ENCODE data around the gene OSBPL6. TPM values are rescaled to one million over a fixed set of nuclear protein-coding genes. Genes with fewer than 3 reads are reported as not detected.
A peak's percentile ranks its signal among the peaks of the same experiment; 100 is the strongest.
"Not testable (repeated sequence)": the region's sequence is repeated elsewhere in the genome, so short reads cannot be mapped to it uniquely, and the experiment has no call there.

Gene OSBPL6
- total RNA-seq, 2 donors from 2014 or later: 0.52 to 2.0 TPM

DNA sequence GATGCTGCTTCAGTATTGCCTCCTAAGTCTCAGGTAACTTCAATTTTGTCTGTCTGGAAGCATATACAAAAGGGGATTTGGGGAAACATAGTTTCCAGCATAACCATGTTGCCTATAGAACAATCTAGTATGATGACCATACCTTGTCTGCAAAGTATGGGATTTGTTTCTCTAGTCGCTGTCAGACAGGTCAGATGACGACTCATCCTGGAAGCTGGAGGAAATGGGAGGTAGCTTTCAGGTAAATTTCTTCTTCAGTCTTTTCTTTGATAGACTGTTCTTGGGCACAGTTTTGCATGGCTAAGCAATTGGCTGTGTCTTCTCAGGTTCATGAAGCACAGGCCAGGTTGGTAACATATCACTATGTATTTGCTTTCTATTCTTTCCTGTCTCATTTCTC, 2.8 kb upstream of the OSBPL6 start:
- no peak overlapping the region for H3K27ac Mint-ChIP-seq
- DNase-seq (ENCODE audit: low spot score in 2 of 2): no peak
- H3K9me3 Mint-ChIP-seq: no peaks in the 10 kb centered on the region
- H3K36me3 Mint-ChIP-seq: peaks cover 0 to 4% of the 10 kb centered on the region in 2 donors
- no peak for ATAC-seq

DNA sequence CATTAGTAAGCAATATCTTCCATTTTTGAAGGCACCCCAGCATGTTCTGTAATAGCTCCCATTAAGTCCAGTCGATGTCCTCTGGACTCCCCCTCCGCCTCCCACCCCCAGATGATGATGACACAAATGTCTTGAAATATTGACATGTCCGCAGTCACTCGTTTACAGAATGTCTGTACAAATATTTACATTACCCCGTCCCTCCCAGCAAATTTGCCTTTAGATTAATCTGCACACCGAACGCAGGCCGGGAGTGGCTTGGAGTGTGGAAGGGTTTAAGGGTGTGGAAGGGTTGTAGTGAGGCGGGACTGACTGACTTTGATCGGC, 853 bp upstream of the OSBPL6 start:
- H3K27ac Mint-ChIP-seq: no peak overlapping the region

DNA sequence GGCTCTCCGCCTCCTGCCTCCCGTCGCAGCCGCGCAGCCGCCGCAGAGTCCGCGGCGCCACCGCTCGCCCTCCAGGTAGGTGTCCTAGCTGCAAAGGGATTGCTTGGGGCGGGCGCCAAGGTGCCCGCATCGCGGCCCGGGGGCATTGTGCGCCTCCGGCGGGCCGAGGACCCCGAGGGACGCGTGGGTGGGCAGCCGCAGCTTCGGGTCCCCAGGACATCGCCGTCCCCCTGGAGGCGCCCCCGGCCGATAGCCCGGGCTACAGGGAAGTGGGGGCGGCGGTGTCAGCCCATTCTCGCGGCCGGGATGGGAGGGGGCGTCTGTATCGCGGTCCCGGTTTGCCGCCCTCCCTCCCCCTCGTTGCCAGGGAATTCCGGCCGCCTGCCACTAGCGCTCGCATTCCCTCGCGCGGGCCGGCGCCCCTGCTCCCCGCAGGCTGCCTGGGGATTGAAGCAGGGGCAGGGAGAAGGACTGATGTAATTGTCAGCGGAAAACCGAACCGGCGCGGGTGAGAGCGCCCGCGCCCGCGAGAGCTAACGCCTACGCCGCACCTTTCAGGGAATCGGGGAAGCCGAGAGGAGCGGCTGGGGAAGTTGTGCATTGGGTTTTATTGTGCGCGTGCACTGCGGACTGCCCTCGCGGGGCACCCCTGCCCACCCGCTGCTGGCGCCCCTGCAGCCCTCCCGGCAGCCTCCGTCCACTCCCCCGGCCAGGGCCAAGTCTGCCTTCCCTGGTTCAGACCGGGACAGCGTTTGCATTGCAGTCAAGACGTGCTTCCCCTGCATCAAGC, 483 bp downstream of the OSBPL6 start:
- Mint-ChIP-seq H3K9me3 (no peaks in the 10 kb centered on the region), H3K27ac (no peak overlapping the region), H3K36me3 (peaks cover 0 to 4% of the 10 kb centered on the region in 2 donors)
- ATAC-seq: peak; percentile 12 to 38
- peak in 1 of 2 donors; percentile 24 for DNase-seq (ENCODE audit: low spot score in 2 of 2)

More for the DNA sequence above, 853 bp upstream of the OSBPL6 start:
- DNase-seq (ENCODE audit: low spot score in 2 of 2) (no peak), ATAC-seq (no peak)
- peaks cover 0 to 4% of the 10 kb centered on the region in 2 donors for H3K36me3 Mint-ChIP-seq
- H3K9me3 Mint-ChIP-seq: no peaks in the 10 kb centered on the region

GRCh38 chr2:178195390-178196166, 1.3 kb downstream of the OSBPL6 start:
- Mint-ChIP-seq H3K36me3 (peaks cover 0 to 4% of the 10 kb centered on the region in 2 donors), H3K27ac (no peak overlapping the region), H3K9me3 (no peaks in the 10 kb centered on the region)
- ATAC-seq: no peak
- no peak for DNase-seq (ENCODE audit: low spot score in 2 of 2)

GRCh38 chr2:178197791-178198190, 3.5 kb downstream of the OSBPL6 start:
- DNase-seq (ENCODE audit: low spot score in 2 of 2) (no peak), ATAC-seq (no peak)
- H3K36me3 Mint-ChIP-seq: peaks cover 0 to 4% of the 10 kb centered on the region in 2 donors
- H3K27ac Mint-ChIP-seq: no peak overlapping the region
- H3K9me3 Mint-ChIP-seq: no peaks in the 10 kb centered on the region

DNA sequence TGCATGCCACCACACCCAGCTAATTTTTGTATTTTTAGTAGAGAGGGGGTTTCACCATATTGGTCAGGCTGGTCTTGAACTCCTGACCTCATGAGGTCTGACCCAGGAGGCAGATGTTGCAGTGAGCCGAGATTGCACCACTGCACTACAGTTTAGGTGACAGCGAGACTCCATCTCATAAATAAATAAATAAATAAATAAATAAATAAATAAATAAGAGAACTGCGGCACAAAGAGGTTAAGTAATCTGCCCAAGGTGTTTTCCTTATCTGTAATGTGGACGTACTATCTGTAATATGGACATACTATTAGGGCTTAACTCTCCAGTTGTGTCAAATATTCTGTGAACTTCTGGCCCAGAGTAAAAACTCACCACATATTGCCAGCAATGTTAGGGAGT, 4.1 kb downstream of the OSBPL6 start:
- not testable (repeated sequence) for H3K27ac Mint-ChIP-seq; DNase-seq (ENCODE audit: low spot score in 2 of 2); ATAC-seq; H3K9me3 Mint-ChIP-seq; H3K36me3 Mint-ChIP-seq

GRCh38 chr2:178199334-178199733, 5.0 kb downstream of the OSBPL6 start:
- no peak for DNase-seq (ENCODE audit: low spot score in 2 of 2)
- no peaks in the 10 kb centered on the region for H3K9me3 Mint-ChIP-seq
- ATAC-seq: no peak
- H3K27ac Mint-ChIP-seq: no peak overlapping the region
- no peaks in the 10 kb centered on the region for H3K36me3 Mint-ChIP-seq

- DNase-seq (ENCODE audit: low spot score in 2 of 2): no peak
- H3K27ac Mint-ChIP-seq: peak overlapping the region in 1 of 2 donors; percentile 47
- no peak for ATAC-seq
- no peaks in the 10 kb centered on the region for H3K36me3 Mint-ChIP-seq
- H3K9me3 Mint-ChIP-seq: no peaks in the 10 kb centered on the region
Observed at GRCh38 chr2:178200331-178200730, 6.0 kb downstream of the OSBPL6 start.

- H3K9me3 Mint-ChIP-seq: no peaks in the 10 kb centered on the region
- DNase-seq (ENCODE audit: low spot score in 2 of 2) (no peak), ATAC-seq (peak in 1 of 2 donors; percentile 77)
- H3K36me3 Mint-ChIP-seq: no peaks in the 10 kb centered on the region
- H3K27ac Mint-ChIP-seq: no peak overlapping the region
Observed at GRCh38 chr2:178202927-178203326, 8.6 kb downstream of the OSBPL6 start.

DNA sequence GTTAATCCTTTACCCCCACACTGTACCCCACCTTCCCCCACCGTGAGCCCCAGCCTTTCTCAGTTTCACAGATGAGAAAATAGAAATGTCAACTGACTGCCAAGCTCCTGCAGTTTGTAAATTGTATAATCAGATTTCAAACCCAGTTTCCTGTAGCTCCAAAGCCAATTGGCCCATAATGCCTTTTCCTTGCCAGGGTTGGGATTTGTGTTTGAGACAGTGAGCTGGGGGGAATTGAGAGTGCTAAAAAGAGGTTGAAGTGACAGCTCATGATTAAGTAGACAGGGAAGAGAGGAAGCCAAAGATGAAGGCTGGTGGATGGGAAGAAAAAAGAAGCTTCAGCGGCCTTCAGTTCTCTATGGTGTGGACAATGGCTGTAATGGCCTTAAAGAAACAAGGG, 10.7 kb downstream of the OSBPL6 start:
- no peaks in the 10 kb centered on the region for H3K36me3 Mint-ChIP-seq
- H3K9me3 Mint-ChIP-seq: no peaks in the 10 kb centered on the region
- no peak overlapping the region for H3K27ac Mint-ChIP-seq
- DNase-seq (ENCODE audit: low spot score in 2 of 2): no peak
- no peak for ATAC-seq

DNA sequence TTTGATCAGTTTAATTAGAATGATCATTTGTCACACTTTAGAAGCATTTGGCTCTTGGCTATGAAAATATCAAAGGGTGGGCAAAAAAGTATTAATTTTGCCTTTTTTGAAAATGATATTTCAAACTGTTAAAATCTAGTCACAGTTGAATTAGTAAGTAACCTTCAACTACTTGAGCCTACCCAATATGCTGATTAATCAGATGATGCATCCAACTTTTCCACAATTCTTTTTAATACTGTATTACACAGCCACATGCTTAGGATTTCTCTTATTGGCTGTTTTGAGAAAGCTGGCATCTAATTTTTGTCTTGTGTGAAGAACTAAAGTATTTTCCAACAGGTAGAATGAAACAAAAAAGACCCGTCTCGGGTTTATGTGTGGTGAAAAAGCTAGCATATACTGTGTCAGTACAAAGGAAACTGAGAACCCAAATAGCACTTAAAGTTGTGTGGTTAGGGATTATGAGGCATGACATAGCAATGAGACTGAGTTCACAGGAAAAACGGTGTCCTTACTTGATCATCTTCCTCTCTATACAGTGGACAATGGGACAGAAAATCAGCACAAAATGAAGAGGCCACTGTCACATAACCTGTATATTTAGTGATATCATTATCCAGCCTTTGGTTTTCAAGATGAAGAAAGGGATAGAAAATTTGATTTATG, 11.7 kb downstream of the OSBPL6 start:
- ATAC-seq (no peak), DNase-seq (ENCODE audit: low spot score in 2 of 2) (no peak)
- H3K27ac Mint-ChIP-seq: no peak overlapping the region
- H3K9me3 Mint-ChIP-seq: no peaks in the 10 kb centered on the region
- H3K36me3 Mint-ChIP-seq: no peaks in the 10 kb centered on the region

- DNase-seq (ENCODE audit: low spot score in 2 of 2) (no peak), ATAC-seq (no peak)
- H3K9me3 Mint-ChIP-seq: no peaks in the 10 kb centered on the region
- no peak overlapping the region for H3K27ac Mint-ChIP-seq
- H3K36me3 Mint-ChIP-seq: no peaks in the 10 kb centered on the region
Observed at GRCh38 chr2:178208336-178208735, 14.0 kb downstream of the OSBPL6 start.

DNA sequence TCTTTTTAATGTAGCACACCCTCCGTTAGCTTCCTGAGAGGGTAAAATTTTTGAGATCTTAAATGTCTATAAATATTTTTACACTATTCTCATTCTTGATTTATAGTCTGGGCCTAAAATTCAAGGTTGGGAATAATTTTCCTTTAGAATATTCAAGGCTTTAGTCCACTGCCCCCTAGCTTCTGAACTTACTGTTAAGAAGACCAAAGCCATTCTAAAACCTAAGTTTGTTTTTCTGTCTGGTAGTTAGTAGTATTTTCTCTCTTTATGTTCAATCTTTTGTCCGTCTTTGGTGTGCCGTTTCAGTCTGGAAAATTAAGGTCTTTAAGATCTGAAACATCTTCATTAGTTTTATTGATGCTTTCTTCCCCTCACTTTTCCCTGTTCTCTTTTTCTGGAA, 14.5 kb downstream of the OSBPL6 start:
- Mint-ChIP-seq H3K27ac (no peak overlapping the region), H3K36me3 (no peaks in the 10 kb centered on the region), H3K9me3 (no peaks in the 10 kb centered on the region)
- DNase-seq (ENCODE audit: low spot score in 2 of 2) (no peak), ATAC-seq (no peak)

DNA sequence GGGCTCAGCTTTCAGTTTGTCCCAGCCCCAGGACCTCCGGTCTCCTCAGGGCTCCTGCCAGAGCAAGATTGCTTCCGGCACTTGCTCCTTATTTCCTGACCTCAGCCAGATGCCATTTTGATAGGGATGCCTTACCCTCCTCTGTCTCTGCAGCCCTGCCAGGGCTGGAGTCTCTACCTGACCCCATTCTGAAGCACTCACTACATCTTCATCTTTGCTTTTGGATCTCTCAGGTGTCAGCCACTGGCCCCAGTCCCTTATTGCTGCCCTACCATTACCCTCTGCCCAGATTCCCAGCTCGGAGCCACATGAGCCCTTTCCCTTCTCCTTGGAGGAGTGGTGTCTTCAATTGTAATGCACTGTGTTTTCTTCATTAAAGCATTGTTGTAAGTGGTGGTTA, 17.1 kb downstream of the OSBPL6 start:
- Mint-ChIP-seq H3K27ac (no peak overlapping the region), H3K9me3 (no peaks in the 10 kb centered on the region), H3K36me3 (no peaks in the 10 kb centered on the region)
- DNase-seq (ENCODE audit: low spot score in 2 of 2) (no peak), ATAC-seq (no peak)

DNA sequence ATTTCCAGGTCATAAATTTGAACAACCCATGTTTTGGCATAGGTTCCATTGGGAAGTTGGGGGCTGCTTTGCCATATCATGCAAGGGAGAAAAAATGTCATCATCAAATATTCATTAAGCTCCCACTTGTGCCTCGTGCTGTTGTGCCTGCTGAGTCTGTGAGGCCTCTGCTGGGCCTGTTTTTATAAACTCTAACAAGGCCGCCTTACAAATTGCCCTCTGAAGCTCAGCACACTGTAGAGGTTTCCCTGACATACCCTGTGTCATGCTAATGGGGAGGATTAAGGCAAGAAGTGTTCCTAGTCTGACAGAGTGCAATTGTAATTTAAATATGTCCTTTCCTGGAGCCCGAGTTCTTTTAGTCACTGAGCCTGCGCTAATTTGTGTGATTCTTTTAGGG, 17.6 kb downstream of the OSBPL6 start:
- DNase-seq (ENCODE audit: low spot score in 2 of 2) (no peak), ATAC-seq (no peak)
- H3K36me3 Mint-ChIP-seq: no peaks in the 10 kb centered on the region
- H3K27ac Mint-ChIP-seq: no peak overlapping the region
- no peaks in the 10 kb centered on the region for H3K9me3 Mint-ChIP-seq

DNA sequence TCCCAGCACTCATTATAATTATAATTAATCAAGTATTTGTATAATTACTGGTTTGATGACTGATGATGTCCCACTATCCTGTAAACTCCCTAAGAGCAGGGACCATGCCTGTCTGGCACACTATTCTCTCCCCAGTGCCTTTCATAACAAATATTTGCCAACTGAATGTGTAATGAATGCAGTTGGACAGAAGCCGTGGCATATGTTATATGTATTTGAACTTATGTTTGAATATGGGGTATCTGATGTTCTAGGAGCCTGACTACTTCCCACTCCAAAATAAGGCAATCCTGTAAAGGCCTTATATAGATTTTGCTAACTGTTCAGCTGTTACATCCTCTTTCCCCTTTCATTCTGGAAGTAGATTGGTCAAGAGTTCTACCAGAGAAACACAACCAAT, 19.7 kb downstream of the OSBPL6 start:
- H3K27ac Mint-ChIP-seq: no peak overlapping the region
- ATAC-seq (no peak), DNase-seq (ENCODE audit: low spot score in 2 of 2) (no peak)
- no peaks in the 10 kb centered on the region for H3K9me3 Mint-ChIP-seq
- no peaks in the 10 kb centered on the region for H3K36me3 Mint-ChIP-seq

DNA sequence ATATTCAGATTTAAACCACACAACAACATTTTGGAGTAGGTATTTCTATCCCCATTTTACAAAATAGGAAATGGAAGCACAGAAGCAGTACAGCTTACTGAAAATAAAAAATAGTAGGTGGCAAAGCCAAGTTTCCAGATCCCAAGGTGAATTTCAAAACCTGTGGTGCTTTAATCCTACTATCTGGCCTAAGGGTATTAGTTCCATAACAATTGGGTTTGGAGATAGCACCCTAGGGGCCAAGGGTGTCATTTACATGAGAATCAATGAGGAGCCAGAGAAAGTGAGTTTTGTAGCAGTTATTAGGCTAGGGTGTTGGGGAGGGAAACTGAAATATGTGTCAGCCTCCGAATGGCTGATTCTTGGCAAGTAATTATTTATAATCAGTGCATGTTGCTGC, 24.9 kb downstream of the OSBPL6 start:
- no peak for ATAC-seq
- H3K27ac Mint-ChIP-seq: no peak overlapping the region
- H3K36me3 Mint-ChIP-seq: no peaks in the 10 kb centered on the region
- no peak for DNase-seq (ENCODE audit: low spot score in 2 of 2)
- H3K9me3 Mint-ChIP-seq: no peaks in the 10 kb centered on the region

Measured in activated naive CD4-positive, alpha-beta T cell treated with anti-CD3 and anti-CD28 coated beads, Interleukin-2, amount 50 U/mL, for 72 hours (primary cell).